GM19372 (cell line): ENCODE data around the gene KLHDC4.
A peak's percentile ranks its signal among the peaks of the same experiment; 100 is the strongest.
"Not testable (repeated sequence)": the region's sequence is repeated elsewhere in the genome, so short reads cannot be mapped to it uniquely, and the experiment has no call there.

Experiments
- ATAC-seq: cut with Tn5 transposase; IDR thresholded peaks from one replicate; pipeline ENCODE4 v1.9.1; 2021; ENCODE audit warnings: mild to moderate bottlenecking, low read depth, moderate library complexity; ENCODE audit not compliant: unreplicated experiment

The KLHDC4 gene

GRCh38 chr16:87788730-87789436, 23.1 kb upstream of the KLHDC4 start:
- not testable (repeated sequence) for ATAC-seq

- not testable (repeated sequence) for ATAC-seq
Measured at GRCh38 chr16:87787451-87788091, 21.8 kb upstream of the KLHDC4 start.

GRCh38 chr16:87784812-87785211, 19.0 kb upstream of the KLHDC4 start:
- ATAC-seq, result no peak

- ATAC-seq, result no peak
Measured at GRCh38 chr16:87782033-87782432, 16.2 kb upstream of the KLHDC4 start.

- ATAC-seq, result no peak
Measured at GRCh38 chr16:87780385-87780989, 14.7 kb upstream of the KLHDC4 start.

GRCh38 chr16:87778830-87779579, 13.2 kb upstream of the KLHDC4 start:
- ATAC-seq, result peak; percentile 45

GRCh38 chr16:87778476-87778829, 12.7 kb upstream of the KLHDC4 start:
- no peak for ATAC-seq

- not testable (repeated sequence) for ATAC-seq
Measured at GRCh38 chr16:87773836-87774235, 8.1 kb upstream of the KLHDC4 start.

- ATAC-seq, result not testable (repeated sequence)
Measured at GRCh38 chr16:87767456-87767855, 1.7 kb upstream of the KLHDC4 start.

GRCh38 chr16:87766485-87766797, 655 bp upstream of the KLHDC4 start:
- ATAC-seq, result no peak

GRCh38 chr16:87765473-87765775, 362 bp downstream of the KLHDC4 start:
- ATAC-seq, result peak; percentile 39

- ATAC-seq, result no peak
Measured at GRCh38 chr16:87764600-87765472, 950 bp downstream of the KLHDC4 start.

GRCh38 chr16:87762620-87763019, 3.2 kb downstream of the KLHDC4 start:
- ATAC-seq, result no peak

- no peak for ATAC-seq
Measured at GRCh38 chr16:87762071-87762571, 3.7 kb downstream of the KLHDC4 start.

- no peak for ATAC-seq
Measured at GRCh38 chr16:87761060-87761459, 4.7 kb downstream of the KLHDC4 start.

- no peak for ATAC-seq
Measured at GRCh38 chr16:87757841-87758426, 7.9 kb downstream of the KLHDC4 start.

GRCh38 chr16:87754535-87754934, 11.3 kb downstream of the KLHDC4 start:
- no peak for ATAC-seq

GRCh38 chr16:87747626-87748414, 18.0 kb downstream of the KLHDC4 start:
- ATAC-seq, result no peak

- ATAC-seq, result no peak
Measured at GRCh38 chr16:87746178-87746577, 19.6 kb downstream of the KLHDC4 start.
